HepG2 (cell line): ENCODE measurements around the gene COX7A2L. TPM values are rescaled to one million over a fixed set of nuclear protein-coding genes. Genes with fewer than 3 reads are reported as not detected.

ENCODE experiments used
- CC2D1A ChIP-seq: sonication (generic); formaldehyde crosslinking; IDR thresholded peaks from 2 replicates; pipeline ENCODE4 v1.8.1; 2023; ENCODE audit warnings: mild to moderate bottlenecking, missing genetic modification reagents
- EED ChIP-seq: sonication (generic); formaldehyde crosslinking; IDR thresholded peaks from 2 replicates; pipeline ENCODE4 v1.5.0; 2020; ENCODE audit warnings: mild to moderate bottlenecking, missing genetic modification reagents
- FOSL2 ChIP-seq: sonication (generic); formaldehyde crosslinking; IDR thresholded peaks from 2 replicates; pipeline ENCODE4 v1.4.0; 2020; ENCODE audit warnings: missing genetic modification reagents
- HDAC2 ChIP-seq: sonication (generic); formaldehyde crosslinking; IDR thresholded peaks from 2 replicates; pipeline ENCODE4 v1.4.0; 2020; ENCODE audit warnings: missing genetic modification reagents
- HNRNPH1 ChIP-seq: fragments of 200-400 bp; formaldehyde crosslinking; optimal IDR thresholded peaks from 2 replicates; pipeline ENCODE3; 2017; ENCODE audit warnings: mild to moderate bottlenecking, low read depth, low read length
- ISX ChIP-seq: sonication (generic); formaldehyde crosslinking; conservative IDR thresholded peaks from 2 replicates; pipeline ENCODE4 v1.5.0; 2020; ENCODE audit warnings: missing genetic modification reagents
- KDM6A ChIP-seq: IDR thresholded peaks from 2 replicates; pipeline ENCODE4 v1.6.1; 2016; ENCODE audit warnings: low read depth
- KLF15 ChIP-seq: sonication (generic); formaldehyde crosslinking; IDR thresholded peaks from 2 replicates; pipeline ENCODE4 v1.8.1; 2023; ENCODE audit warnings: borderline replicate concordance, mild to moderate bottlenecking, inconsistent platforms, missing genetic modification reagents, mixed read lengths
- NFKB2 ChIP-seq: sonication (generic); formaldehyde crosslinking; IDR thresholded peaks from 2 replicates; pipeline ENCODE4 v1.4.0; 2020; ENCODE audit warnings: missing genetic modification reagents, borderline replicate concordance
- SAFB2 ChIP-seq: sonication (generic); formaldehyde crosslinking; IDR thresholded peaks from 2 replicates; pipeline ENCODE4 v1.5.1; 2020; ENCODE audit warnings: missing genetic modification reagents, low read depth, mild to moderate bottlenecking, borderline replicate concordance
- SMARCC2 ChIP-seq: fragments of 450-650 bp; IDR thresholded peaks from 2 replicates; pipeline ENCODE4 v1.6.1; 2017; ENCODE audit warnings: antibody characterized with exemption, mild to moderate bottlenecking
- TBL1XR1 ChIP-seq: fragments of 150-350 bp; IDR thresholded peaks from 2 replicates; pipeline ENCODE4 v1.6.1; 2014; ENCODE audit warnings: borderline replicate concordance, low read length; ENCODE audit not compliant: partially characterized antibody
- ZNF225 ChIP-seq: sonication (generic); formaldehyde crosslinking; IDR thresholded peaks from 2 replicates; pipeline ENCODE4 v1.4.0; 2020; ENCODE audit warnings: mild to moderate bottlenecking, missing genetic modification reagents
- ZNF547 ChIP-seq: sonication (generic); formaldehyde crosslinking; IDR thresholded peaks from 2 replicates; pipeline ENCODE4 v1.5.1; 2020; ENCODE audit warnings: mild to moderate bottlenecking, missing genetic modification reagents
- ZNF605 ChIP-seq: sonication (generic); formaldehyde crosslinking; IDR thresholded peaks from 2 replicates; pipeline ENCODE4 v1.8.0; 2022; ENCODE audit warnings: mild to moderate bottlenecking, missing genetic modification reagents
- ZNF670 ChIP-seq: sonication (generic); formaldehyde crosslinking; IDR thresholded peaks from 2 replicates; pipeline ENCODE4 v1.8.0; 2022; ENCODE audit warnings: mild to moderate bottlenecking, missing genetic modification reagents, borderline replicate concordance
- ZNF768 ChIP-seq: sonication (generic); formaldehyde crosslinking; IDR thresholded peaks from 2 replicates; pipeline ENCODE4 v1.4.0; 2020; ENCODE audit warnings: missing genetic modification reagents
- ZNF775 ChIP-seq: sonication (generic); formaldehyde crosslinking; IDR thresholded peaks from 2 replicates; pipeline ENCODE4 v1.4.0; 2020; ENCODE audit warnings: missing genetic modification reagents, mild to moderate bottlenecking, moderate library complexity, borderline replicate concordance
- ZSCAN21 ChIP-seq: sonication (generic); formaldehyde crosslinking; IDR thresholded peaks from 2 replicates; pipeline ENCODE4 v1.8.0; 2022; ENCODE audit warnings: mild to moderate bottlenecking, missing genetic modification reagents, moderate library complexity, borderline replicate concordance
- ZSCAN31 ChIP-seq: sonication (generic); formaldehyde crosslinking; IDR thresholded peaks from 2 replicates; pipeline ENCODE4 v1.5.0; 2020; ENCODE audit warnings: low read depth, mild to moderate bottlenecking, missing genetic modification reagents
- polyA plus RNA-seq, 8 experiments: library from polyadenylated mRNA; depleted of rRNA in 3 of 8; stranded (reverse) in 7 of 8; unstranded in 1 of 8; fragments of >200 nt; fragmentation: Illumina TruSeq in 4 of 8; extraction: Trizol in 4 of 8; gene quantifications; 2 replicates each; pipeline versions ENCODE4 v1.2.1 to v1.2.3, GENCODE V29; 2011 to 2016; ENCODE audit warnings: low read depth in 4 of 8, missing spikeins in 1 of 8, mixed read lengths in 1 of 8; ENCODE audit not compliant: insufficient read depth in 1 of 8
- total RNA-seq, 5 experiments: library from RNA; depleted of rRNA; stranded (reverse); fragments of >200 nt; fragmentation: Illumina TruSeq; extraction: Trizol; gene quantifications; 2 replicates each; pipeline ENCODE4 v1.2.3, GENCODE V29; 2016; ENCODE audit warnings: low read depth in 1 of 5
- TF ChIP-seq, protein P1 (sequence below): sonication (generic); formaldehyde crosslinking; IDR thresholded peaks from 2 replicates; pipeline ENCODE4 v1.4.0; 2020; ENCODE audit warnings: missing genetic modification reagents
- TF ChIP-seq, protein P2 (sequence below): sonication (generic); formaldehyde crosslinking; IDR thresholded peaks from 2 replicates; pipeline ENCODE4 v1.5.1; 2020; ENCODE audit warnings: mild to moderate bottlenecking, missing genetic modification reagents, moderate library complexity
- TF ChIP-seq, protein P3 (sequence below): sonication (generic); formaldehyde crosslinking; IDR thresholded peaks from 2 replicates; pipeline ENCODE4 v1.4.0; 2020; ENCODE audit warnings: mild to moderate bottlenecking, missing genetic modification reagents

The COX7A2L gene
- total and polyA plus RNA-seq, 2 of the 13 experiments (the other 11 are each of a cell fraction or from before 2014, with no cell fraction given): 155 to 201 TPM

DNA sequence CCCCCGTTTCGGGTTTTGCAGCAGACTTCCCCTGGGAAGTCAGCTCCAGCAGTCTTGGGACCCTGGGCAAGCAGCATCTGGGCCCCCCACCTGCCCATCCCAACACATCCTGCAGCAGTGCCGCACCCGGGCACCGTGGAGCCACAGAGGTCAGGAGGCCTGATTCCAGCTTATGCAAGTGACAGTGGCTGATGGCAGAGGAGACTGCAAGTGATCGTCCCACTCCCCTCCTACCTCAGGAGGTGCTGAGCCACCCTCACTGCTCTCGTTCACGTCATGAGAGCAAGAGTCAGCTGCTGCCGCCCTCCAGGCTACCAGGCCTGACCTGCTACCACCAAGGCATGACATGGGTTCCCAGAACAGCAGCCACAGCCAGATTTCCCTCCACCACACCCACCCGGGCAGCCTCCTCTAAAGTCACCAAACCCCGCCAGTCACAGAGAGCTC, 18.2 kb downstream of the COX7A2L start (continued):
- TF ChIP-seq ZNF670 (CRISPR knock-in tag) (0 out of 2 replicates have a peak, but pooled peaks have one; percentile 37), EED (CRISPR knock-in tag) (peak; percentile 55; the same call in 1 of the 2 replicates), CC2D1A (CRISPR knock-in tag) (no peak), NFKB2 (CRISPR knock-in tag) (0 out of 2 replicates have a peak, but pooled peaks have one; percentile 12), ZSCAN31 (CRISPR knock-in tag) (0 out of 2 replicates have a peak, but pooled peaks have one; percentile 23), FOSL2 (CRISPR knock-in tag) (peak; percentile 2; the same call in 1 of the 2 replicates), ZNF605 (CRISPR knock-in tag) (peak; percentile 21; the same call in 1 of the 2 replicates), HDAC2 (no peak), ZNF225 (CRISPR knock-in tag) (peak; percentile 46; the same call in 1 of the 2 replicates), KLF15 (CRISPR knock-in tag) (no peak), ZNF775 (CRISPR knock-in tag) (no peak), HNRNPH1 (peak; percentile 3), KDM6A (no peak), ZSCAN21 (CRISPR knock-in tag) (0 out of 2 replicates have a peak, but pooled peaks have one; percentile 32), ISX (CRISPR knock-in tag) (no peak), ZNF768 (CRISPR knock-in tag) (peak; percentile 59; the same call in 1 of the 2 replicates), SMARCC2 (no peak), ZNF547 (CRISPR knock-in tag) (no peak), TBL1XR1 (no peak), SAFB2 (CRISPR knock-in tag) (0 out of 2 replicates have a peak, but pooled peaks have one; percentile 29)
- TF ChIP-seq, protein P1, sequence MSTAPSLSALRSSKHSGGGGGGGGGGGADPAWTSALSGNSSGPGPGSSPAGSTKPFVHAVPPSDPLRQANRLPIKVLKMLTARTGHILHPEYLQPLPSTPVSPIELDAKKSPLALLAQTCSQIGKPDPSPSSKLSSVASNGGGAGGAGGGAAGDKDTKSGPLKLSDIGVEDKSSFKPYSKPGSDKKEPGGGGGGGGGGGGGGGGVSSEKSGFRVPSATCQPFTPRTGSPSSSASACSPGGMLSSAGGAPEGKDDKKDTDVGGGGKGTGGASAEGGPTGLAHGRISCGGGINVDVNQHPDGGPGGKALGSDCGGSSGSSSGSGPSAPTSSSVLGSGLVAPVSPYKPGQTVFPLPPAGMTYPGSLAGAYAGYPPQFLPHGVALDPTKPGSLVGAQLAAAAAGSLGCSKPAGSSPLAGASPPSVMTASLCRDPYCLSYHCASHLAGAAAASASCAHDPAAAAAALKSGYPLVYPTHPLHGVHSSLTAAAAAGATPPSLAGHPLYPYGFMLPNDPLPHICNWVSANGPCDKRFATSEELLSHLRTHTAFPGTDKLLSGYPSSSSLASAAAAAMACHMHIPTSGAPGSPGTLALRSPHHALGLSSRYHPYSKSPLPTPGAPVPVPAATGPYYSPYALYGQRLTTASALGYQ (CRISPR knock-in tag): no peak
- TF ChIP-seq, protein P2, sequence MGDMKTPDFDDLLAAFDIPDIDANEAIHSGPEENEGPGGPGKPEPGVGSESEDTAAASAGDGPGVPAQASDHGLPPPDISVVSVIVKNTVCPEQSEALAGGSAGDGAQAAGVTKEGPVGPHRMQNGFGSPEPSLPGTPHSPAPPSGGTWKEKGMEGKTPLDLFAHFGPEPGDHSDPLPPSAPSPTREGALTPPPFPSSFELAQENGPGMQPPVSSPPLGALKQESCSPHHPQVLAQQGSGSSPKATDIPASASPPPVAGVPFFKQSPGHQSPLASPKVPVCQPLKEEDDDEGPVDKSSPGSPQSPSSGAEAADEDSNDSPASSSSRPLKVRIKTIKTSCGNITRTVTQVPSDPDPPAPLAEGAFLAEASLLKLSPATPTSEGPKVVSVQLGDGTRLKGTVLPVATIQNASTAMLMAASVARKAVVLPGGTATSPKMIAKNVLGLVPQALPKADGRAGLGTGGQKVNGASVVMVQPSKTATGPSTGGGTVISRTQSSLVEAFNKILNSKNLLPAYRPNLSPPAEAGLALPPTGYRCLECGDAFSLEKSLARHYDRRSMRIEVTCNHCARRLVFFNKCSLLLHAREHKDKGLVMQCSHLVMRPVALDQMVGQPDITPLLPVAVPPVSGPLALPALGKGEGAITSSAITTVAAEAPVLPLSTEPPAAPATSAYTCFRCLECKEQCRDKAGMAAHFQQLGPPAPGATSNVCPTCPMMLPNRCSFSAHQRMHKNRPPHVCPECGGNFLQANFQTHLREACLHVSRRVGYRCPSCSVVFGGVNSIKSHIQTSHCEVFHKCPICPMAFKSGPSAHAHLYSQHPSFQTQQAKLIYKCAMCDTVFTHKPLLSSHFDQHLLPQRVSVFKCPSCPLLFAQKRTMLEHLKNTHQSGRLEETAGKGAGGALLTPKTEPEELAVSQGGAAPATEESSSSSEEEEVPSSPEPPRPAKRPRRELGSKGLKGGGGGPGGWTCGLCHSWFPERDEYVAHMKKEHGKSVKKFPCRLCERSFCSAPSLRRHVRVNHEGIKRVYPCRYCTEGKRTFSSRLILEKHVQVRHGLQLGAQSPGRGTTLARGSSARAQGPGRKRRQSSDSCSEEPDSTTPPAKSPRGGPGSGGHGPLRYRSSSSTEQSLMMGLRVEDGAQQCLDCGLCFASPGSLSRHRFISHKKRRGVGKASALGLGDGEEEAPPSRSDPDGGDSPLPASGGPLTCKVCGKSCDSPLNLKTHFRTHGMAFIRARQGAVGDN (CRISPR knock-in tag): peak; percentile 77
- TF ChIP-seq, protein P3, sequence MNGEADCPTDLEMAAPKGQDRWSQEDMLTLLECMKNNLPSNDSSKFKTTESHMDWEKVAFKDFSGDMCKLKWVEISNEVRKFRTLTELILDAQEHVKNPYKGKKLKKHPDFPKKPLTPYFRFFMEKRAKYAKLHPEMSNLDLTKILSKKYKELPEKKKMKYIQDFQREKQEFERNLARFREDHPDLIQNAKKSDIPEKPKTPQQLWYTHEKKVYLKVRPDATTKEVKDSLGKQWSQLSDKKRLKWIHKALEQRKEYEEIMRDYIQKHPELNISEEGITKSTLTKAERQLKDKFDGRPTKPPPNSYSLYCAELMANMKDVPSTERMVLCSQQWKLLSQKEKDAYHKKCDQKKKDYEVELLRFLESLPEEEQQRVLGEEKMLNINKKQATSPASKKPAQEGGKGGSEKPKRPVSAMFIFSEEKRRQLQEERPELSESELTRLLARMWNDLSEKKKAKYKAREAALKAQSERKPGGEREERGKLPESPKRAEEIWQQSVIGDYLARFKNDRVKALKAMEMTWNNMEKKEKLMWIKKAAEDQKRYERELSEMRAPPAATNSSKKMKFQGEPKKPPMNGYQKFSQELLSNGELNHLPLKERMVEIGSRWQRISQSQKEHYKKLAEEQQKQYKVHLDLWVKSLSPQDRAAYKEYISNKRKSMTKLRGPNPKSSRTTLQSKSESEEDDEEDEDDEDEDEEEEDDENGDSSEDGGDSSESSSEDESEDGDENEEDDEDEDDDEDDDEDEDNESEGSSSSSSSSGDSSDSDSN (CRISPR knock-in tag): peak; percentile 17; the same call in 1 of the 2 replicates
